Activated naive CD8-positive, alpha-beta T cell treated with anti-CD3 and anti-CD28 coated beads, Interleukin-2, amount 10 ng/mL, durations not matched to agents 7 days and 5 days (primary cell): Measurements from ENCODE around the gene WNT7A. TPM values are rescaled to one million over a fixed set of nuclear protein-coding genes. Genes with fewer than 3 reads are reported as not detected.

Source experiments
- total RNA-seq, 2 experiments: library from RNA; stranded (reverse); gene quantifications; one replicate each; pipeline ENCODE4 v1.2.3, GENCODE V29; 2021

Gene WNT7A
- total RNA-seq, 2 experiments from 2014 or later: 1.5 TPM

Other genes starting within 250 kb of the WNT7A start
- gene CHCHD4, start 244.8 kb upstream of the WNT7A start, total RNA-seq: 10 to 100 TPM; 10.1 to 11.9 TPM
- 10 to 100 TPM; 44.4 to 47.0 TPM for gene TMEM43, start 245.0 kb upstream of the WNT7A start, total RNA-seq